Fibroblast of pulmonary artery (primary cell): Measurements from ENCODE around the gene CLEC2L.

Experiments
- DNase-seq: peaks from one replicate; pipeline ENCODE4 v3.0.0-alpha.2; 2010; ENCODE audit warnings: low read depth
- H3K4me3 ChIP-seq: replicated peaks from 2 replicates; pipeline ENCODE4 v1.5.1; 2011; ENCODE audit warnings: low read depth, mild to moderate bottlenecking, control low read depth, low read length, moderate library complexity
- TF ChIP-seq, protein P1 (sequence below): IDR thresholded peaks from 2 replicates; pipeline ENCODE4 v1.5.1; 2011; ENCODE audit warnings: mild to moderate bottlenecking, control low read depth, low read length, inconsistent platforms; ENCODE audit errors: missing control alignments

Gene CLEC2L

GRCh38 chr7:139562961-139563565 is 39.6 kb downstream of the CLEC2L start:
- no peak overlapping the region for H3K4me3 ChIP-seq
- no peak for DNase-seq
- TF ChIP-seq, protein P1, sequence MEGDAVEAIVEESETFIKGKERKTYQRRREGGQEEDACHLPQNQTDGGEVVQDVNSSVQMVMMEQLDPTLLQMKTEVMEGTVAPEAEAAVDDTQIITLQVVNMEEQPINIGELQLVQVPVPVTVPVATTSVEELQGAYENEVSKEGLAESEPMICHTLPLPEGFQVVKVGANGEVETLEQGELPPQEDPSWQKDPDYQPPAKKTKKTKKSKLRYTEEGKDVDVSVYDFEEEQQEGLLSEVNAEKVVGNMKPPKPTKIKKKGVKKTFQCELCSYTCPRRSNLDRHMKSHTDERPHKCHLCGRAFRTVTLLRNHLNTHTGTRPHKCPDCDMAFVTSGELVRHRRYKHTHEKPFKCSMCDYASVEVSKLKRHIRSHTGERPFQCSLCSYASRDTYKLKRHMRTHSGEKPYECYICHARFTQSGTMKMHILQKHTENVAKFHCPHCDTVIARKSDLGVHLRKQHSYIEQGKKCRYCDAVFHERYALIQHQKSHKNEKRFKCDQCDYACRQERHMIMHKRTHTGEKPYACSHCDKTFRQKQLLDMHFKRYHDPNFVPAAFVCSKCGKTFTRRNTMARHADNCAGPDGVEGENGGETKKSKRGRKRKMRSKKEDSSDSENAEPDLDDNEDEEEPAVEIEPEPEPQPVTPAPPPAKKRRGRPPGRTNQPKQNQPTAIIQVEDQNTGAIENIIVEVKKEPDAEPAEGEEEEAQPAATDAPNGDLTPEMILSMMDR = no peak

GRCh38 chr7:139563856-139564255 is 40.4 kb downstream of the CLEC2L start:
- TF ChIP-seq, protein P1 = no peak
- no peak overlapping the region for H3K4me3 ChIP-seq
- DNase-seq = no peak

- TF ChIP-seq, protein P1 = no peak
- no peak for DNase-seq
- H3K4me3 ChIP-seq = no peak overlapping the region
Observed at GRCh38 chr7:139566075-139566474, 42.6 kb downstream of the CLEC2L start.

- TF ChIP-seq, protein P1 = no peak
- DNase-seq = no peak
- no peak overlapping the region for H3K4me3 ChIP-seq
Observed at GRCh38 chr7:139566736-139567646, 43.5 kb downstream of the CLEC2L start.

DNA sequence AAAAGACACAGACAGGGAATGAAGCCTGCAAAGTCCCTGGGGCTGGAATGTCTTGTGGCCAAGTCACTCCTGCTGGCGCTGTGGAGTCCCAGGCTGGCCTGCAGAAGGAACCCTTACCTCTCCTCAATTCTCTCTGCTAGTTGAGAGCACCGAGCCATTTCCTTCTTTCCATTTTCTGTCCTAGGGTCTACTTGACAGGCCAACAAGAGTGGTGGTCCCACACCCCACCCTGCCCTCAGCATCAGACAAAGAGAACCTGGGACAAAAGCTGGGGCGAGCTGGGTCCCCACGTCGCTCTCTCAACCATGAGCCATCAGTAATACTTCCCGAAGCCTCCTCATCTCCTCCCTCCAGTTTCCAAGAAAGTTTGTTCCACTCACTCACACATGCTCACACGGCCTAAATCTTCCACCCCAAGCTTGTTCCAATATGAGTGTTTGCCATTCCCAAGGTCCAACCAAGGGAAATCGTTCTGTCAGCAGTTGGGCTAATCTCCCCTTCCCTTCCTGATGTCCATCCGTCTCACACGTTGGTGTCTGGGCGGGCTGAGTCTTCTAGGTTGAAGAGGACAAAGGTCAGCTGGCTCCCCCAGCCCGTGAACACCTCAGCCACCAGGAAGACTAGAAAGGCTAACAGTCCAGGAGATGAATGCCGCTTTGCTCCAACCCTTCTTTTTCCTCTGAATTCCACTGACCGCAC is 44.3 kb downstream of the CLEC2L start:
- TF ChIP-seq, protein P1 = no peak
- no peak for DNase-seq
- no peak overlapping the region for H3K4me3 ChIP-seq

DNA sequence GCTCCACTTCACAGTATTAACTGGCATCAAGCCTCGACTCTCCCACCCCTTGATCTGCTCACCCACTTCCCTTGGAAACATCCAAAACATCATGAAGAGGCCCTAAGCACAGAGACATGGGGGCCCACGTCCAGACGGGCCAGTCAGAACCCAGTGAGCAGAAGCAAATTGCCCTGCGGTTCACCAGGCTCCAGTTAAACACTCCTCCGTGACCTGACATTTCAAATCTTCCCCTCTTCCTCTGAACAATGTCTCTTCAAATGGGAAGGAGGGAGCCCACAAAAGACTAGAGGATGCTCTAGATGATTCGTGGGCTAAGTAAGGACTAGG is 44.8 kb downstream of the CLEC2L start:
- H3K4me3 ChIP-seq = no peak overlapping the region
- no peak for DNase-seq
- TF ChIP-seq, protein P1 = no peak
